HepG2 (cell line): ENCODE data around the gene CAMSAP3. TPM values are rescaled to one million over a fixed set of nuclear protein-coding genes. Genes with fewer than 3 reads are reported as not detected.
A peak's percentile ranks its signal among the peaks of the same experiment; 100 is the strongest.

Experiments
- FOXA1 ChIP-seq, 2 experiments: fragments of 450-650 bp in 1 of 2; sonication (generic) in 1 of 2; formaldehyde crosslinking in 1 of 2; IDR thresholded peaks; 2 replicates each; pipeline versions ENCODE4 v1.4.0 to v1.6.1; 2016 to 2020; ENCODE audit warnings: missing genetic modification reagents in 1 of 2
- HDAC1 ChIP-seq: sonication (generic); formaldehyde crosslinking; IDR thresholded peaks from 2 replicates; pipeline ENCODE4 v1.5.1; 2020; ENCODE audit warnings: mild to moderate bottlenecking, missing genetic modification reagents
- KLF16 ChIP-seq, 2 experiments: sonication (generic) in 1 of 2; formaldehyde crosslinking in 1 of 2; IDR thresholded peaks; 2 replicates each; pipeline versions ENCODE4 v1.6.1 to v1.8.0; 2016 to 2023; ENCODE audit warnings: missing genetic modification reagents in 2 of 2, missing compliant biosample characterization in 1 of 2
- MEIS2 ChIP-seq: sonication (generic); formaldehyde crosslinking; IDR thresholded peaks from 2 replicates; pipeline ENCODE4 v1.9.0; 2021; ENCODE audit warnings: mild to moderate bottlenecking, missing genetic modification reagents
- ZNF335 ChIP-seq: sonication (generic); formaldehyde crosslinking; IDR thresholded peaks from 2 replicates; pipeline ENCODE4 v1.4.0; 2020; ENCODE audit warnings: missing genetic modification reagents
- polyA plus RNA-seq, 8 experiments: library from polyadenylated mRNA; depleted of rRNA in 3 of 8; stranded (reverse) in 7 of 8; unstranded in 1 of 8; fragments of >200 nt; fragmentation: Illumina TruSeq in 4 of 8; extraction: Trizol in 4 of 8; gene quantifications; 2 replicates each; pipeline versions ENCODE4 v1.2.1 to v1.2.3, GENCODE V29; 2011 to 2016; ENCODE audit warnings: low read depth in 4 of 8, missing spikeins in 1 of 8, mixed read lengths in 1 of 8; ENCODE audit not compliant: insufficient read depth in 1 of 8
- total RNA-seq, 5 experiments: library from RNA; depleted of rRNA; stranded (reverse); fragments of >200 nt; fragmentation: Illumina TruSeq; extraction: Trizol; gene quantifications; 2 replicates each; pipeline ENCODE4 v1.2.3, GENCODE V29; 2016; ENCODE audit warnings: low read depth in 1 of 5
- TF ChIP-seq, protein P1 (sequence below): sonication (generic); formaldehyde crosslinking; IDR thresholded peaks from 2 replicates; pipeline ENCODE4 v1.5.0; 2020; ENCODE audit warnings: missing genetic modification reagents, mild to moderate bottlenecking, borderline replicate concordance
- TF ChIP-seq, protein P2 (sequence below): sonication (generic); formaldehyde crosslinking; IDR thresholded peaks from 2 replicates; pipeline ENCODE4 v1.4.0; 2020; ENCODE audit warnings: missing genetic modification reagents, mild to moderate bottlenecking, borderline replicate concordance
- TF ChIP-seq, protein P3 (sequence below): sonication (generic); formaldehyde crosslinking; IDR thresholded peaks from 2 replicates; pipeline ENCODE4 v1.4.0; 2020; ENCODE audit warnings: missing genetic modification reagents, borderline replicate concordance

CAMSAP3 gene
- total and polyA plus RNA-seq, 2 of the 13 experiments (the other 11 are each of a cell fraction or from before 2014, with no cell fraction given) = 10.8 to 11.8 TPM

DNA sequence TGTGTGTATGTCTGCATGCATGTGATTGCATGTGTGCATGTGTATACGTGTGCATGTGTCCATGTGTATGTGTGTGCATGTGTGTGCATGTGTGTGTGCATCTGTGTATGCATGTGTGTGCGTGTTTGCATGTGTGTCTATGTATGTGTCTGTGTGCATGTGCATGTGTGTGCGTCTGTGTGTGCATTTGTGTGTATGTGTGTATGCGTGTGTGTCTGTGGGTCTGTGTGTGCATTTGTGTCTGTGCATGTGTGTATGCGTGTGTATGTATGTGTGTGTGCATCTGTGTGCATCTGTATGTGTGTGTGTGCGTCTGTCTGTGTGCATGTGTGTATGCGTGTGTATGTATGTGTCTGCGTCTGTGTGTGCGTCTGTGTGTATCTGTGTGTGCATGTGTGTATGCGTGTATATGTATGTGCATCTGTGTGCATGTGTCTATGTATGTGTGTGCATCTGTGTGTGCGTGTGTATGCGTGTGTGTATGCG lies 44.2 kb downstream of the CAMSAP3 start (continued):
- TF ChIP-seq, protein P1, sequence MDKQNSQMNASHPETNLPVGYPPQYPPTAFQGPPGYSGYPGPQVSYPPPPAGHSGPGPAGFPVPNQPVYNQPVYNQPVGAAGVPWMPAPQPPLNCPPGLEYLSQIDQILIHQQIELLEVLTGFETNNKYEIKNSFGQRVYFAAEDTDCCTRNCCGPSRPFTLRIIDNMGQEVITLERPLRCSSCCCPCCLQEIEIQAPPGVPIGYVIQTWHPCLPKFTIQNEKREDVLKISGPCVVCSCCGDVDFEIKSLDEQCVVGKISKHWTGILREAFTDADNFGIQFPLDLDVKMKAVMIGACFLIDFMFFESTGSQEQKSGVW (CRISPR knock-in tag) = no peak
- no peak for TF ChIP-seq ZNF335
- TF ChIP-seq, protein P2, sequence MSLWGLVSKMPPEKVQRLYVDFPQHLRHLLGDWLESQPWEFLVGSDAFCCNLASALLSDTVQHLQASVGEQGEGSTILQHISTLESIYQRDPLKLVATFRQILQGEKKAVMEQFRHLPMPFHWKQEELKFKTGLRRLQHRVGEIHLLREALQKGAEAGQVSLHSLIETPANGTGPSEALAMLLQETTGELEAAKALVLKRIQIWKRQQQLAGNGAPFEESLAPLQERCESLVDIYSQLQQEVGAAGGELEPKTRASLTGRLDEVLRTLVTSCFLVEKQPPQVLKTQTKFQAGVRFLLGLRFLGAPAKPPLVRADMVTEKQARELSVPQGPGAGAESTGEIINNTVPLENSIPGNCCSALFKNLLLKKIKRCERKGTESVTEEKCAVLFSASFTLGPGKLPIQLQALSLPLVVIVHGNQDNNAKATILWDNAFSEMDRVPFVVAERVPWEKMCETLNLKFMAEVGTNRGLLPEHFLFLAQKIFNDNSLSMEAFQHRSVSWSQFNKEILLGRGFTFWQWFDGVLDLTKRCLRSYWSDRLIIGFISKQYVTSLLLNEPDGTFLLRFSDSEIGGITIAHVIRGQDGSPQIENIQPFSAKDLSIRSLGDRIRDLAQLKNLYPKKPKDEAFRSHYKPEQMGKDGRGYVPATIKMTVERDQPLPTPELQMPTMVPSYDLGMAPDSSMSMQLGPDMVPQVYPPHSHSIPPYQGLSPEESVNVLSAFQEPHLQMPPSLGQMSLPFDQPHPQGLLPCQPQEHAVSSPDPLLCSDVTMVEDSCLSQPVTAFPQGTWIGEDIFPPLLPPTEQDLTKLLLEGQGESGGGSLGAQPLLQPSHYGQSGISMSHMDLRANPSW (CRISPR knock-in tag) = no peak
- peak in 1 of 2 experiments; percentile 62; a peak in 1 of 4 replicates for TF ChIP-seq KLF16 (CRISPR knock-in tag; IDR thresholded peaks at IDR 0.05)
- TF ChIP-seq, protein P3, sequence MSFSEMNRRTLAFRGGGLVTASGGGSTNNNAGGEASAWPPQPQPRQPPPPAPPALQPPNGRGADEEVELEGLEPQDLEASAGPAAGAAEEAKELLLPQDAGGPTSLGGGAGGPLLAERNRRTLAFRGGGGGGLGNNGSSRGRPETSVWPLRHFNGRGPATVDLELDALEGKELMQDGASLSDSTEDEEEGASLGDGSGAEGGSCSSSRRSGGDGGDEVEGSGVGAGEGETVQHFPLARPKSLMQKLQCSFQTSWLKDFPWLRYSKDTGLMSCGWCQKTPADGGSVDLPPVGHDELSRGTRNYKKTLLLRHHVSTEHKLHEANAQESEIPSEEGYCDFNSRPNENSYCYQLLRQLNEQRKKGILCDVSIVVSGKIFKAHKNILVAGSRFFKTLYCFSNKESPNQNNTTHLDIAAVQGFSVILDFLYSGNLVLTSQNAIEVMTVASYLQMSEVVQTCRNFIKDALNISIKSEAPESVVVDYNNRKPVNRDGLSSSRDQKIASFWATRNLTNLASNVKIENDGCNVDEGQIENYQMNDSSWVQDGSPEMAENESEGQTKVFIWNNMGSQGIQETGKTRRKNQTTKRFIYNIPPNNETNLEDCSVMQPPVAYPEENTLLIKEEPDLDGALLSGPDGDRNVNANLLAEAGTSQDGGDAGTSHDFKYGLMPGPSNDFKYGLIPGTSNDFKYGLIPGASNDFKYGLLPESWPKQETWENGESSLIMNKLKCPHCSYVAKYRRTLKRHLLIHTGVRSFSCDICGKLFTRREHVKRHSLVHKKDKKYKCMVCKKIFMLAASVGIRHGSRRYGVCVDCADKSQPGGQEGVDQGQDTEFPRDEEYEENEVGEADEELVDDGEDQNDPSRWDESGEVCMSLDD (CRISPR knock-in tag) = no peak
- no peak for TF ChIP-seq MEIS2
- TF ChIP-seq FOXA1 (IDR thresholded peaks at IDR 0.05) = peak; percentile 4; the same call in 1 of the 2 replicates
- TF ChIP-seq FOXA1 (CRISPR knock-in tag; IDR thresholded peaks at IDR 0.05) = no peak
- no peak for TF ChIP-seq HDAC1 (CRISPR knock-in tag)
